HEK293T (cell line): ENCODE data around the gene ARPC1B.
A peak's percentile ranks its signal among the peaks of the same experiment; 100 is the strongest.

ENCODE experiments used
- ARNT ChIP-seq: fragments of 450-650 bp; IDR thresholded peaks from 2 replicates; pipeline ENCODE4 v1.6.1; 2017; ENCODE audit warnings: mild to moderate bottlenecking
- BHLHE40 ChIP-seq: fragments of 450-650 bp; IDR thresholded peaks from 2 replicates; pipeline ENCODE4 v1.6.1; 2016; ENCODE audit warnings: mild to moderate bottlenecking, moderate library complexity, borderline replicate concordance
- CTBP1 ChIP-seq: fragments of 450-650 bp; IDR thresholded peaks from 2 replicates; pipeline ENCODE4 v1.6.1; 2016; ENCODE audit warnings: borderline replicate concordance
- ELF4 ChIP-seq: fragments of 450-650 bp; IDR thresholded peaks from 2 replicates; pipeline ENCODE4 v1.6.1; 2017; ENCODE audit warnings: antibody characterized with exemption
- FOXA1 ChIP-seq: fragments of 450-650 bp; IDR thresholded peaks from 2 replicates; pipeline ENCODE4 v1.6.1; 2016; ENCODE audit warnings: mild to moderate bottlenecking
- FOXM1 ChIP-seq: fragments of 450-650 bp; IDR thresholded peaks from 2 replicates; pipeline ENCODE4 v1.6.1; 2017; ENCODE audit warnings: mild to moderate bottlenecking, borderline replicate concordance
- HDGF ChIP-seq: fragments of 450-650 bp; IDR thresholded peaks from 2 replicates; pipeline ENCODE4 v1.6.1; 2017; ENCODE audit warnings: antibody characterized with exemption, borderline replicate concordance
- NFRKB ChIP-seq: fragments of 450-650 bp; IDR thresholded peaks from 2 replicates; pipeline ENCODE4 v1.6.1; 2016; ENCODE audit warnings: mild to moderate bottlenecking, moderate library complexity
- PKNOX1 ChIP-seq: fragments of 450-650 bp; IDR thresholded peaks from 2 replicates; pipeline ENCODE4 v1.6.1; 2016
- SP1 ChIP-seq: fragments of 450-650 bp; IDR thresholded peaks from 2 replicates; pipeline ENCODE4 v1.6.1; 2017
- SUZ12 ChIP-seq: fragments of 450-650 bp; IDR thresholded peaks from 2 replicates; pipeline ENCODE4 v1.6.1; 2016; ENCODE audit warnings: mild to moderate bottlenecking
- TARDBP ChIP-seq: fragments of 450-650 bp; IDR thresholded peaks from 2 replicates; pipeline ENCODE4 v1.6.1; 2016

- no peak for TF ChIP-seq PKNOX1
- no peak for TF ChIP-seq SUZ12
- no peak for TF ChIP-seq BHLHE40
- TF ChIP-seq FOXA1, result no peak
- peak; percentile 24; the same call in 1 of the 2 replicates for TF ChIP-seq FOXM1
- no peak for TF ChIP-seq CTBP1
- no peak for TF ChIP-seq NFRKB
- no peak for TF ChIP-seq ARNT
- no peak for TF ChIP-seq HDGF
- TF ChIP-seq TARDBP, result no peak
- no peak for TF ChIP-seq ELF4
- TF ChIP-seq SP1, result no peak
Observed at GRCh38 chr7:99438573-99439480, 64.3 kb downstream of the ARPC1B start, which contains the start of the genes CPSF4 and PTCD1.
